ENCODE measurements around the gene PSMB3. TPM values are rescaled to one million over a fixed set of nuclear protein-coding genes. Genes with fewer than 3 reads are reported as not detected.

PSMB3 gene
- total RNA-seq, 1 donor, result 328 TPM

- H3K4me3 ChIP-seq (ENCODE audit: low read depth, low read length), result no peak overlapping the region
- TF ChIP-seq CTCF (IDR thresholded peaks at IDR 0.05; ENCODE audit: insufficient read depth, low read depth, low read length), result no peak
- DNase-seq (ENCODE audit: low read depth), result peak; percentile 71
Observed at GRCh38 chr17:38742411-38743308, 9.9 kb upstream of the PSMB3 start.

- no peak overlapping the region for H3K4me3 ChIP-seq (ENCODE audit: low read depth, low read length)
- no peak for DNase-seq (ENCODE audit: low read depth)
- no peak for TF ChIP-seq CTCF (IDR thresholded peaks at IDR 0.05; ENCODE audit: insufficient read depth, low read depth, low read length)
Observed at GRCh38 chr17:38743556-38744171, 8.9 kb upstream of the PSMB3 start.

- H3K4me3 ChIP-seq (ENCODE audit: low read depth, low read length), result peak overlapping the region; percentile 81
- DNase-seq (ENCODE audit: low read depth), result no peak
- TF ChIP-seq CTCF (IDR thresholded peaks at IDR 0.05; ENCODE audit: insufficient read depth, low read depth, low read length), result no peak
Observed at GRCh38 chr17:38745545-38745944, 7.0 kb upstream of the PSMB3 start.

GRCh38 chr17:38746004-38746848, 6.3 kb upstream of the PSMB3 start:
- H3K4me3 ChIP-seq (ENCODE audit: low read depth, low read length), result peak overlapping the region; percentile 81
- TF ChIP-seq CTCF (IDR thresholded peaks at IDR 0.05; ENCODE audit: insufficient read depth, low read depth, low read length), result no peak
- DNase-seq (ENCODE audit: low read depth), result no peak

- no peak for DNase-seq (ENCODE audit: low read depth)
- peak overlapping the region; percentile 81 for H3K4me3 ChIP-seq (ENCODE audit: low read depth, low read length)
- TF ChIP-seq CTCF (IDR thresholded peaks at IDR 0.05; ENCODE audit: insufficient read depth, low read depth, low read length), result no peak
Observed at GRCh38 chr17:38746849-38747462, 5.6 kb upstream of the PSMB3 start.

GRCh38 chr17:38747463-38748148, 4.9 kb upstream of the PSMB3 start:
- H3K4me3 ChIP-seq (ENCODE audit: low read depth, low read length), result peak overlapping the region; percentile 81
- TF ChIP-seq CTCF (IDR thresholded peaks at IDR 0.05; ENCODE audit: insufficient read depth, low read depth, low read length), result no peak
- no peak for DNase-seq (ENCODE audit: low read depth)

Data from fibroblast of villous mesenchyme (primary cell).